Limb (tissue), 2 donors: ENCODE results near the gene PC.

Source experiments
- DNase-seq, 2 donors: peaks; one replicate each; pipeline ENCODE4 v3.0.0-alpha.2; 2016; ENCODE audit errors: extremely low spot score in 2 of 2

PC gene

DNA sequence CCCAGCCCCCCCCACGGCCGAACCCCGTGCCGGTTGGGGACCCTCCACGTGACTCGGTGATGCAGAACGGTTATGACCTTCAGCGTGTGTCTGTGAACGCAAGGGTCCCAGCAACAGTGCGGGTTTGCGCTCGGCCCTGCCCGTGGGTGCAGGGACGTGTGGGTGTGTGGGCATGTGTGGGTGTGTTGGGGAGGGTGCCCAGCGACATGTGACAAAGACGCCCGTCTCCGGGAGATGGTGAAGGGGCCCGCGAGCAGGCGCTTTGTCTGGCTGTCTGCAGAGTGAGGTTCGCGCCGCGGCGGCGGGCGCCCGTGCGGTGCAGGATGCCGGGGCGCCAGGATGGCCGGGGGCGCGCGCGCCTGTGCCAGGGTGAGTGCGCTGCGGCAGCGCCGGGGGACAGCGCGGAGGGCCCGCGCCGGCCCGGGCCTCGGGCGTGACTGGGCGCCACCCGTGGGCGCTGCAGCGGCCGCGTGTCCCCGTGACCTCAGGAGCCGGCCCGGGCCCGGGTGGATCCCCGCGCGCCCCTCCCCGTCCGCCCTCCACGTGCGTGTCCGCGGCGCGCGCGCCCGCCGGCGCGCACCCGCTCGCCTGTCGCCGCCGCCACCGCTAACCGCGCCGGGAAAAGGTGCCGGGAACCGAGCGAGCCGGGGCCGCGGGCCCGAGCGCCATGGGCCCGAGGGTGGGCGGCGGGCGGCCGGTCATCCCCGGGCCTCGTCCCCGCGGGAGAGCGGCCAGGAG lies 101.5 kb downstream of the PC start, which contains the start of gene LRFN4:
LRFN4 (plus strand) TSS at position 569 of the 738 bp plus-strand sequence. CDS start 681 bp downstream, outside the sequence.
- no peak for DNase-seq

- DNase-seq = peak; percentile 87 to 95
These were observed 102.3 kb downstream of the PC start for GRCh38 chr11:66855574-66856495.

- DNase-seq = no peak
These were observed 103.4 kb downstream of the PC start for GRCh38 chr11:66854729-66855211.

GRCh38 chr11:66854231-66854661 lies 103.9 kb downstream of the PC start:
- peak in 1 of 2 donors; percentile 23 for DNase-seq

DNA sequence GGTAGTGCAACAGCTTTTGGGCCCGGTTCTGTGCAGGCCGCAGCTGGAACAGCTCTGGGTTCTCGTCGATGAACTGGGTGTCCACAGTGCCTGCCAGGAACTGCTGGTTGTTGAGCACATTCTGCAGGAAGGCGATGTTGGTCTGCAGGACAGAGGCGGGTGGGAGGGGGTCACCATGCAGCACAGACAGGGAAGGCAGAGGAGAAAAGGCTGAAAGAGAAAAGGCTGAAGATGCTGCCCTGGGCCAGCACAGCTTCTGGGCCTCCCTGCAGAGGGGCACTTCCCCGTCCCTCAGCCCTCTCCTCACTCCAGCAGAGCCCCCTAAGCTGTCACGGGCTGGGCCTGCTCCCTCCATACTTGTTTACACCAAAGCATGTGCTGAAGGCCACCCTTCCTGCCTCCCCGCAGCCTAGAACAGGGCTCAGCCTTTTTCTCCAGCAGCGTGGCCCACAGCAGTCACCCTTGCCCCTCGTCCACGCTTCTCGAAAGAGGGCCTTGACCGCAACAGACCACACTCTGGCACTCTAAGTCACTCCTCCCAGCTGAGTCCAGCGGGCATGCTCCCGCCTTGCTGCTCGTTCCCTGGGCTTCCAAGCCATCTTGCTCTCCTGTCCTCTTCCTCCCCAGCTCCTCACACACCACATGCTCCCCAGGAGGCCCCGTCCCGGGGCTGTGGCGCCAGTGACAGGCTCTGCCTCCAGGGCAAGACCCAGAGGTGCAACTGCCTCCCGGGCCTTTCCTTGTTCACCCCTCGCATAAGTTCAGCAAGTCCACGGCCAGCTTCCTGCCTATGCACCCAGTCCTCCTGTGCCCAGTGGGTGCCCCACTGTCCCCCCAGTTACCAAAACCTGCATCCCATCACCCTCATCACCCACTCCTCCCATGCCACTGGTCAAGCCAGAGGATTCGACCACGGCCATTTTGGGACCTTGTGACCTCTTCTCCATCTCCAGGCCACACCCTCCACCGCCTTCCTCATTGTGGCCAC lies 104.6 kb downstream of the PC start:
- DNase-seq = peak in 1 of 2 donors; percentile 30

- peak in 1 of 2 donors; percentile 28 for DNase-seq
These were observed 105.5 kb downstream of the PC start for GRCh38 chr11:66852466-66853241.

GRCh38 chr11:66851698-66852465 lies 106.3 kb downstream of the PC start:
- DNase-seq = peak in 1 of 2 donors; percentile 26

DNA sequence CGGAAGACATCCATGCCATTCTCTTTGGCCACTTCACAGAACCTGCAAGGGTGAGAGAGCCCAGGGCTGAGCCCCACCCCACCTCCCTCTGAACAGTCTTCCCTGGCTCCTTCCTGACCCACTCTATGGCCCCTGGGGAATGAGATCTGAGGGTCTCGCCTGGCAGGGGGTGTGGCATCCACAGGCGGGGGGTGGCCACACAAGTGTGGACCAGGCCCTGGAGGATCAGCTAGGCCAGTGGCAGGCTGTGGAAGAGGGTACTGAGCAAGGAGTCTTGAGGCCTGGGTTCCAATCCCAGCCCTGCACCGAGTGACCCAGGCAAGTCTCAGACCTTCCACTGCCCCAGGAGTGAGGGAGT lies 107.0 kb downstream of the PC start:
- DNase-seq = no peak

GRCh38 chr11:66850588-66851238 lies 107.5 kb downstream of the PC start:
- peak in 1 of 2 donors; percentile 28 for DNase-seq

DNA sequence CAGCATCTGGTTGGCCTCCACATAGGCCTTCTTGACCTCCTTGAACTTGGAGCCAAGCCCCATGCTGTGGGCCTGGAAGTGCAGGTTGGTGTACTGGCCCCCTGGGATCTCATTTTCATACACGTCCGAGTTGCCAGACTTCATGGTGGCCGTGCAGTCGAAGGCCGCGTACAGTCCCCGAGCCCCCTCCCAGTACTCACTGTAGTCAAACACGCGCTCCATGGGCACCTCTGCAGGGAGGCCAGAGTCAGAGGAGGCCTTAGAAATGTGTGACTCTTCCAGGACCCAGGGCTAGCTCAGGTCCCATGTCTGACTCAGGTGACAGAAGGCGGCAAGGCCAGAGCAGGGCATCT lies 108.0 kb downstream of the PC start:
- no peak for DNase-seq

DNA sequence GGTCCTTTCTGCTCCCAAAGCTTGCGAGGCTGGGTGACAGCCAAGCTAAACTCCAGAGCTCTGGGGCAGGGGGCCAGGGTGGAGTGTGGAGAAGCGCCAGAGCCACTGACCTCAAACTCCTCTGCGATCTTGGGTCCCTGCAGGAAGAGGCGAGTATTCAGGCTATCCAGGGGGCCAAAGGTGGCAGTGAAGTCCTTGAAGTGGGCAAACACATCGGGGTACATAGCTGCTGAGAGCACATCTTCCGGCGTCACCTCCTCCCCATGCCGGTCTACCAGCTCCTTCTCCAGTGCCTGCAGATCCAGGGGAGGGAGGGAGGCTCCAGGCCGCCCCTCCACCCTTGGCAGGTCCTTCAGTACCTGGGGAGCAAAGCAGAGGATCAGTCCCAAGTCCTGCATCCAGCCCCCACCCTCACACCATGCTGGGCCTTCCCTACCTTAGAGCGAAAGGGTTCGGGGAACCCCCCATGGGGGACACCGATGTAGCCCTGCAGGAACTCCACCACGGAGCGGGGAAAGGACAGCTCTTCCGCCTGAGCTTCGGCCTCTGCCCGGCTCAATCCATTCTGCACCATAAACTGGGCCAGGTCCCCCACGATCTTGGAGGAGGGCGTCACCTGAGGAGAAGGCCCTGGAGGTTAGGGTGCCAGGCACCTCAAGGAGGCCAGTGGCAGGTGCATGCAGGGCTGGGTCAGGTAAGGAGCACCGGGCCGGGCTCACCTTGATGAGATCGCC lies 108.5 kb downstream of the PC start:
- DNase-seq = peak in 1 of 2 donors; percentile 26

- DNase-seq = no peak
These were observed 109.3 kb downstream of the PC start for GRCh38 chr11:66848671-66849500.

- no peak for DNase-seq
These were observed 110.5 kb downstream of the PC start for GRCh38 chr11:66847461-66848232.

- DNase-seq = no peak
These were observed 111.5 kb downstream of the PC start for GRCh38 chr11:66846671-66847091.

DNA sequence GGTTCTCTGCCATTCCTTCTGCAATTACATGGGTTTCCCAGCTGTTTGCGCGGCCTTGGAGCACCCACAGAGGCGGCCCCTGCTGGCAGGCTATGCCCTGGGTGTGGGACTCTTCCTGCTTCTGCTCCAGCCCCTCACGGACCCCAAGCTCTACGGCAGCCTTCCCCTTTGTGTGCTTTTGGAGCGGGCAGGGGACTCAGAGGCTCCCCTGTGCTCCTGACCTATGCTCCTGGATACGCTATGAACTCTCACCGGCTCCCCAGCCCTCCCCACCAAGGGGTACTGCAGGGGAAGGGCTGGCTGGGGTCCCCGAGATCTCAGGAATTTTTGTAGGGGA lies 112.3 kb downstream of the PC start:
- DNase-seq = no peak

GRCh38 chr11:66845143-66845875 lies 112.9 kb downstream of the PC start:
- DNase-seq = no peak
